ENCODE measurements around the gene RAI2.

The RAI2 gene

GRCh38 chrX:17860811-17861488, at the start of gene RAI2:
RAI2 (minus strand) TSS chrX:17861298; CDS start chrX:17802010, 59,288 bp downstream.
- no peak for DNase-seq

GRCh38 chrX:17888421-17888820, 27.3 kb upstream of the RAI2 start:
- no peak for DNase-seq

- no peak for DNase-seq
Observed at GRCh38 chrX:17882680-17883079, 21.6 kb upstream of the RAI2 start.

GRCh38 chrX:17878028-17878670, 17.1 kb upstream of the RAI2 start:
- DNase-seq: no peak

- no peak for DNase-seq
Observed at GRCh38 chrX:17876135-17876534, 15.0 kb upstream of the RAI2 start.

GRCh38 chrX:17869580-17869979, 8.5 kb upstream of the RAI2 start:
- no peak for DNase-seq

GRCh38 chrX:17861489-17862011, 452 bp upstream of the RAI2 start:
- no peak for DNase-seq

GRCh38 chrX:17860179-17860780, 818 bp downstream of the RAI2 start:
- DNase-seq: no peak

- no peak for DNase-seq
Observed at GRCh38 chrX:17859609-17860178, 1.4 kb downstream of the RAI2 start.

GRCh38 chrX:17854531-17854930, 6.6 kb downstream of the RAI2 start:
- no peak for DNase-seq

GRCh38 chrX:17854069-17854468, 7.0 kb downstream of the RAI2 start:
- no peak for DNase-seq

- DNase-seq: no peak
Observed at GRCh38 chrX:17851874-17852273, 9.2 kb downstream of the RAI2 start.

- no peak for DNase-seq
Observed at GRCh38 chrX:17848545-17849265, 12.4 kb downstream of the RAI2 start.

GRCh38 chrX:17846045-17846444, 15.1 kb downstream of the RAI2 start:
- DNase-seq: no peak

- no peak for DNase-seq
Observed at GRCh38 chrX:17844236-17844635, 16.9 kb downstream of the RAI2 start.

GRCh38 chrX:17842769-17843525, 18.2 kb downstream of the RAI2 start:
- no peak for DNase-seq

GRCh38 chrX:17839269-17839668, 21.8 kb downstream of the RAI2 start:
- no peak for DNase-seq

- DNase-seq: no peak
Observed at GRCh38 chrX:17836830-17837229, 24.3 kb downstream of the RAI2 start.

GRCh38 chrX:17833954-17834353, 27.1 kb downstream of the RAI2 start:
- DNase-seq: no peak

- DNase-seq: no peak
Observed at GRCh38 chrX:17831255-17831654, 29.8 kb downstream of the RAI2 start.

- no peak for DNase-seq
Observed at GRCh38 chrX:17830211-17830610, 30.9 kb downstream of the RAI2 start.

- no peak for DNase-seq
Observed at GRCh38 chrX:17829566-17829965, 31.5 kb downstream of the RAI2 start.
